IMR-90 (cell line): ENCODE measurements around the gene TOX3. TPM values are rescaled to one million over a fixed set of nuclear protein-coding genes. Genes with fewer than 3 reads are reported as not detected.

ENCODE experiments used
- ATAC-seq: fragments of 200-7000 bp; cut with Tn5 transposase; 2 replicates; pipeline ENCODE4 v1.9.1; 2020; ENCODE audit warnings: low read depth, mild to moderate bottlenecking, moderate library complexity
- BruUV-seq: library from RNA; stranded (reverse); fragments of 400-500 nt; replicated peaks from 2 replicates; lab custom pipeline; 2021; lab: Mats Ljungman, UMichigan
- CTCF ChIA-PET: fragments of 300-600 bp; formaldehyde crosslinking; extraction: SDS; loops from one replicate; lab custom pipeline; 2021; ENCODE audit warnings: antibody characterized with exemption; lab: Yijun Ruan, JAX
- POLR2A ChIA-PET: fragments of 300-600 bp; sonication (Branson Sonifier 250); formaldehyde crosslinking; loops from one replicate; lab custom pipeline; 2022; ENCODE audit warnings: antibody characterized with exemption; ENCODE audit not compliant: unreplicated experiment; lab: Charles Lee
- DNase-seq: peaks from one replicate; pipeline ENCODE4 v3.0.0; 2013
- H2AFZ ChIP-seq: replicated peaks from 2 replicates; pipeline ENCODE3; 2013; ENCODE audit warnings: low read length, mild to moderate bottlenecking; ENCODE audit not compliant: poor library complexity
- H2AK5ac ChIP-seq: 2 replicates; pipeline ENCODE4 v1.6.1; 2013; ENCODE audit warnings: low read depth, low read length, inconsistent platforms
- H2AK9ac ChIP-seq: replicated peaks from 2 replicates; pipeline ENCODE3; 2013; ENCODE audit warnings: mild to moderate bottlenecking, low read depth, low read length, moderate library complexity; ENCODE audit not compliant: poor library complexity
- H2BK120ac ChIP-seq: 2 replicates; pipeline ENCODE4 v1.6.1; 2013; ENCODE audit warnings: low read depth, low read length, inconsistent platforms
- H2BK15ac ChIP-seq: 3 replicates; pipeline ENCODE4 v1.6.1; 2013; ENCODE audit warnings: low read depth, low read length, inconsistent platforms
- H2BK20ac ChIP-seq: 2 replicates; pipeline ENCODE4 v1.6.1; 2013; ENCODE audit warnings: low read depth, mild to moderate bottlenecking, inconsistent platforms, low read length, moderate library complexity
- H2BK5ac ChIP-seq: 2 replicates; pipeline ENCODE4 v1.6.1; 2013; ENCODE audit warnings: mild to moderate bottlenecking, low read depth, low read length, inconsistent platforms; ENCODE audit not compliant: poor library complexity, severe bottlenecking
- H3K14ac ChIP-seq: replicated peaks from 2 replicates; pipeline ENCODE4 v1.6.1; 2013; ENCODE audit warnings: low read depth, low read length, inconsistent platforms
- H3K18ac ChIP-seq: 2 replicates; pipeline ENCODE4 v1.6.1; 2013; ENCODE audit warnings: low read depth, low read length, control low read depth
- H3K23ac ChIP-seq: 2 replicates; pipeline ENCODE4 v1.6.1; 2013; ENCODE audit warnings: low read depth, low read length, inconsistent platforms
- H3K27ac ChIP-seq: 2 replicates; pipeline ENCODE4 v1.5.1; 2013; ENCODE audit warnings: mild to moderate bottlenecking, control low read depth, low read length; ENCODE audit not compliant: insufficient read depth
- H3K27me3 ChIP-seq: 2 replicates; pipeline ENCODE4 v1.6.1; 2013; ENCODE audit warnings: low read length; ENCODE audit not compliant: control insufficient read depth, insufficient read depth
- H3K36me3 ChIP-seq: 2 replicates; pipeline ENCODE4 v1.6.1; 2013; ENCODE audit warnings: low read length, mixed read lengths; ENCODE audit not compliant: control insufficient read depth, insufficient read depth
- H3K4ac ChIP-seq: 2 replicates; pipeline ENCODE4 v1.6.1; 2013; ENCODE audit warnings: low read depth, low read length, inconsistent platforms
- H3K4me1 ChIP-seq: 2 replicates; pipeline ENCODE4 v1.6.1; 2013; ENCODE audit warnings: low read length, mixed read lengths; ENCODE audit not compliant: control insufficient read depth, insufficient read depth
- H3K4me2 ChIP-seq: 2 replicates; pipeline ENCODE4 v1.6.1; 2013; ENCODE audit warnings: low read depth, mild to moderate bottlenecking, control low read depth, low read length, moderate library complexity
- H3K4me3 ChIP-seq: 2 replicates; pipeline ENCODE4 v1.5.1; 2013; ENCODE audit warnings: low read depth, mild to moderate bottlenecking, control low read depth, low read length, moderate library complexity; ENCODE audit not compliant: insufficient read depth
- H3K56ac ChIP-seq: 2 replicates; pipeline ENCODE4 v1.6.1; 2013; ENCODE audit warnings: low read length, inconsistent platforms; ENCODE audit not compliant: insufficient read depth; ENCODE audit errors: extremely low read depth
- H3K79me1 ChIP-seq, 2 experiments: 2 replicates each; pipeline ENCODE4 v1.6.1; 2013; ENCODE audit warnings: low read length in 2 of 2, inconsistent platforms in 1 of 2, low read depth in 1 of 2
- H3K9ac ChIP-seq: 2 replicates; pipeline ENCODE4 v1.6.1; 2013; ENCODE audit warnings: low read depth, low read length, control low read depth
- H3K9me1 ChIP-seq: 2 replicates; pipeline ENCODE4 v1.6.1; 2013; ENCODE audit warnings: low read length, inconsistent platforms; ENCODE audit not compliant: insufficient read depth
- H3K9me3 ChIP-seq: 2 replicates; pipeline ENCODE4 v1.6.1; 2013; ENCODE audit warnings: low read length; ENCODE audit not compliant: control insufficient read depth, insufficient read depth
- H4K20me1 ChIP-seq: 2 replicates; pipeline ENCODE4 v1.6.1; 2013; ENCODE audit warnings: low read length, inconsistent platforms; ENCODE audit not compliant: insufficient read depth
- H4K5ac ChIP-seq: 2 replicates; pipeline ENCODE4 v1.6.1; 2013; ENCODE audit warnings: mild to moderate bottlenecking, low read depth, low read length, control low read depth
- H4K8ac ChIP-seq, 2 experiments: 2 replicates each; pipeline ENCODE4 v1.6.1; 2013; ENCODE audit warnings: low read depth in 2 of 2, low read length in 2 of 2, control low read depth in 1 of 2, inconsistent platforms in 1 of 2
- H4K91ac ChIP-seq: 2 replicates; pipeline ENCODE4 v1.6.1; 2013; ENCODE audit warnings: low read depth, low read length, inconsistent platforms; ENCODE audit not compliant: insufficient read depth
- BHLHE40 ChIP-seq: fragments of 150-350 bp; IDR thresholded peaks from 2 replicates; pipeline ENCODE4 v1.6.1; 2016; ENCODE audit warnings: mild to moderate bottlenecking, low read depth, low read length
- CEBPB ChIP-seq: IDR thresholded peaks from 2 replicates; pipeline ENCODE4 v1.6.1; 2012; ENCODE audit warnings: low read depth, low read length, improper control_type of control experiment
- CHD1 ChIP-seq: IDR thresholded peaks from 2 replicates; pipeline ENCODE4 v1.6.1; 2012; ENCODE audit warnings: low read depth, low read length, improper control_type of control experiment
- FOS ChIP-seq: fragments of 150-350 bp; IDR thresholded peaks from 2 replicates; pipeline ENCODE4 v1.6.1; 2016; ENCODE audit warnings: low read depth, low read length
- MAFK ChIP-seq: IDR thresholded peaks from 2 replicates; pipeline ENCODE4 v1.6.1; 2012; ENCODE audit warnings: low read depth, low read length, improper control_type of control experiment
- MAZ ChIP-seq: IDR thresholded peaks from 2 replicates; pipeline ENCODE4 v1.6.1; 2012; ENCODE audit warnings: low read depth, mild to moderate bottlenecking, low read length, improper control_type of control experiment, moderate library complexity, borderline replicate concordance
- MXI1 ChIP-seq: IDR thresholded peaks from 2 replicates; pipeline ENCODE4 v1.6.1; 2012; ENCODE audit warnings: low read depth, mild to moderate bottlenecking, low read length, moderate library complexity, borderline replicate concordance
- NFE2L2 ChIP-seq: fragments of 150-350 bp; IDR thresholded peaks from 2 replicates; pipeline ENCODE4 v1.6.1; 2016; ENCODE audit warnings: low read depth, mild to moderate bottlenecking, low read length
- POLR2A ChIP-seq: IDR thresholded peaks from 2 replicates; pipeline ENCODE4 v1.6.1; 2012; ENCODE audit warnings: mild to moderate bottlenecking, low read depth, low read length
- RAD21 ChIP-seq: IDR thresholded peaks from 2 replicates; pipeline ENCODE4 v1.6.1; 2012; ENCODE audit warnings: low read length, improper control_type of control experiment
- RCOR1 ChIP-seq: IDR thresholded peaks from 2 replicates; pipeline ENCODE4 v1.6.1; 2012; ENCODE audit warnings: mild to moderate bottlenecking, low read length, improper control_type of control experiment; ENCODE audit not compliant: insufficient replicate concordance
- RFX5 ChIP-seq: IDR thresholded peaks from 2 replicates; pipeline ENCODE4 v1.8.0; 2012; ENCODE audit warnings: low read depth, mild to moderate bottlenecking, low read length, moderate library complexity
- SMC3 ChIP-seq: fragments of 150-350 bp; IDR thresholded peaks from 2 replicates; pipeline ENCODE4 v1.6.1; 2016; ENCODE audit warnings: low read depth, mild to moderate bottlenecking, antibody characterized with exemption, low read length, moderate library complexity
- USF2 ChIP-seq: fragments of 150-350 bp; IDR thresholded peaks from 2 replicates; pipeline ENCODE4 v1.6.1; 2017; ENCODE audit warnings: mild to moderate bottlenecking, antibody characterized with exemption, low read length, low read depth
- WGBS, 2 experiments: methylation state at CpG; one replicate each; pipeline versions ENCODE4 v1.1.5 to v1.1.7; 2013; ENCODE audit warnings: missing lambda C conversion rate in 2 of 2; ENCODE audit not compliant: insufficient read length in 1 of 2; ENCODE audit errors: extremely low coverage in 2 of 2; 5-methylcytosine and 5-hydroxymethylcytosine counted together
- dilution Hi-C: fragments of 300-500 bp; cut with HindIII; formaldehyde crosslinking; loops from one replicate; pipeline ENCODE4 v1.14.3; 2018; ENCODE audit warnings: low sequenced_read_pairs; ENCODE audit not compliant: unreplicated experiment
- in situ Hi-C: fragments of 300-500 bp; cut with MboI; formaldehyde crosslinking; loops from 3 replicates; pipeline ENCODE4 v1.14.3; 2019; ENCODE audit warnings: low sequenced_read_pairs, inconsistent platforms, mixed read lengths
- intact Hi-C: fragments of 100-400 bp; cut with micrococcal nuclease; formaldehyde crosslinking; loops from 2 replicates; pipeline ENCODE4 v1.10.0; 2022
- polyA plus RNA-seq, 3 experiments: library from polyadenylated mRNA; depleted of rRNA; stranded (reverse); fragments of >200 nt; gene quantifications; 2 replicates each; pipeline ENCODE4 v1.2.3, GENCODE V29; 2012; ENCODE audit warnings: low replicate concordance in 1 of 3
- total RNA-seq: library from RNA; depleted of rRNA; stranded (reverse); fragments of >200 nt; gene quantifications from 2 replicates; pipeline ENCODE4 v1.2.3, GENCODE V29; 2012
- TF ChIP-seq, protein P1 (sequence below): fragments of 150-350 bp; IDR thresholded peaks from 2 replicates; pipeline ENCODE4 v1.6.1; 2016; ENCODE audit warnings: low read depth, mild to moderate bottlenecking, low read length, moderate library complexity, borderline replicate concordance

TOX3 gene
- total and polyA plus RNA-seq, 2 of the 4 experiments (the other 2 are of a cell fraction) = not detected

GRCh38 chr16:52469775-52470174 lies 77.2 kb downstream of the TOX3 start:
- Histone ChIP-seq H2BK5ac (no peak overlapping the region), H4K20me1 (no peaks in the 10 kb centered on the region), H3K4me3 (no peak overlapping the region), H3K4ac (no peak overlapping the region), H3K9me1 (no peaks in the 10 kb centered on the region), H2AFZ (no peak overlapping the region), H3K4me1 (no peaks in the 10 kb centered on the region), H2AK9ac (no peak overlapping the region), H2BK120ac (no peak overlapping the region), H3K9ac (no peak overlapping the region), H3K79me1 (no peaks in the 10 kb centered on the region), H2BK20ac (no peak overlapping the region), H4K91ac (no peak overlapping the region), H3K56ac (no peak overlapping the region), H3K14ac (no peak overlapping the region), H2AK5ac (no peak overlapping the region), H3K4me2 (no peak overlapping the region), H3K27me3 (no peaks in the 10 kb centered on the region), H4K5ac (no peak overlapping the region), H3K9me3 (peaks cover 2% of the 10 kb centered on the region; the same call in 1 of the 2 replicates), H3K36me3 (no peaks in the 10 kb centered on the region), H2BK15ac (no peak overlapping the region), H3K23ac (no peak overlapping the region), H3K27ac (no peak overlapping the region), H3K18ac (no peak overlapping the region), H4K8ac (no peak overlapping the region)
- BruUV-seq = no TSS peak
- TF ChIP-seq RFX5 (no peak), RCOR1 (no peak), CHD1 (no peak), POLR2A (no peak), RAD21 (no peak), FOS (no peak), MAFK (no peak), CEBPB (no peak), SMC3 (no peak), USF2 (no peak), BHLHE40 (no peak), MXI1 (no peak), MAZ (no peak), NFE2L2 (no peak)
- TF ChIP-seq, protein P1, sequence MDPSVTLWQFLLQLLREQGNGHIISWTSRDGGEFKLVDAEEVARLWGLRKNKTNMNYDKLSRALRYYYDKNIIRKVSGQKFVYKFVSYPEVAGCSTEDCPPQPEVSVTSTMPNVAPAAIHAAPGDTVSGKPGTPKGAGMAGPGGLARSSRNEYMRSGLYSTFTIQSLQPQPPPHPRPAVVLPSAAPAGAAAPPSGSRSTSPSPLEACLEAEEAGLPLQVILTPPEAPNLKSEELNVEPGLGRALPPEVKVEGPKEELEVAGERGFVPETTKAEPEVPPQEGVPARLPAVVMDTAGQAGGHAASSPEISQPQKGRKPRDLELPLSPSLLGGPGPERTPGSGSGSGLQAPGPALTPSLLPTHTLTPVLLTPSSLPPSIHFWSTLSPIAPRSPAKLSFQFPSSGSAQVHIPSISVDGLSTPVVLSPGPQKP = no peak
- DNase-seq (no peak), ATAC-seq (no peak)
- CTCF ChIA-PET = interaction anchor here (1.0 kb wide), 1 partner anchor 16 kb away, joined by 3 read pairs; no protein-coding TSS in a partner anchor
- in situ Hi-C loops = no loop called here
- dilution Hi-C loops = no loop called here
- POLR2A ChIA-PET = no interaction called here
- intact Hi-C loops = no loop called here
- no CpG with 5 or more reads among the region's 3 CpGs for WGBS, 2 experiments
